BJ (cell line): ENCODE results near the gene C19orf38. TPM values are rescaled to one million over a fixed set of nuclear protein-coding genes. Genes with fewer than 3 reads are reported as not detected.

Experiments
- CTCF ChIA-PET: fragments of 350-600 bp; formaldehyde crosslinking; extraction: SDS; loops from one replicate; lab custom pipeline; 2021; ENCODE audit warnings: antibody characterized with exemption, inconsistent platforms; lab: Yijun Ruan, JAX
- POLR2A ChIA-PET: fragments of 300-600 bp; sonication (Branson Sonifier 250); formaldehyde crosslinking; extraction: SDS; loops from one replicate; lab custom pipeline; 2021; ENCODE audit warnings: antibody characterized with exemption; lab: Charles Lee
- DNase-seq: peaks from one replicate; pipeline ENCODE4 v3.0.0-alpha.2; 2011; ENCODE audit warnings: low read depth
- H3K27me3 ChIP-seq: 2 replicates; pipeline ENCODE4 v1.6.0; 2011; ENCODE audit warnings: low read length; ENCODE audit not compliant: control insufficient read depth, insufficient read depth
- H3K36me3 ChIP-seq: 2 replicates; pipeline ENCODE4 v1.5.1; 2011; ENCODE audit warnings: low read length; ENCODE audit not compliant: control insufficient read depth, insufficient read depth
- H3K4me3 ChIP-seq: 2 replicates; pipeline ENCODE4 v1.5.1; 2011; ENCODE audit warnings: low read depth, mild to moderate bottlenecking, control low read depth, low read length
- CTCF ChIP-seq: IDR thresholded peaks from 2 replicates; pipeline ENCODE4 v1.5.1; 2011; ENCODE audit warnings: low read depth, mild to moderate bottlenecking, control low read depth, inconsistent platforms, low read length, moderate library complexity; ENCODE audit not compliant: insufficient read depth
- polyA plus RNA-seq: library from polyadenylated mRNA; depleted of rRNA; stranded (reverse); fragments of >200 nt; gene quantifications from 2 replicates; pipeline ENCODE4 v1.2.3, GENCODE V29; 2011

C19orf38 gene
- polyA plus RNA-seq, 1 experiment: 0.26 TPM

- DNase-seq: no peak
- Histone ChIP-seq H3K36me3 (no peaks in the 10 kb centered on the region), H3K4me3 (no peak overlapping the region), H3K27me3 (no peaks in the 10 kb centered on the region)
- TF ChIP-seq CTCF: 0 out of 2 replicates have a peak, but pooled peaks have one; percentile 12
- CTCF ChIA-PET: no interaction called here
- POLR2A ChIA-PET: no interaction called here
Observed at GRCh38 chr19:10895920-10896319, 47.7 kb downstream of the C19orf38 start.

GRCh38 chr19:10896851-10897526, 48.8 kb downstream of the C19orf38 start:
- H3K27me3 ChIP-seq: no peaks in the 10 kb centered on the region
- ChIA-PET CTCF (interaction anchor here (0.6 kb wide), 1 partner anchor 129 kb away, joined by 3 read pairs; no protein-coding TSS in a partner anchor), POLR2A (no interaction called here)
- no peak overlapping the region for H3K4me3 ChIP-seq
- no peaks in the 10 kb centered on the region for H3K36me3 ChIP-seq
- no peak for DNase-seq
- no peak for TF ChIP-seq CTCF

- H3K27me3 ChIP-seq: no peaks in the 10 kb centered on the region
- ChIA-PET CTCF (interaction anchor here (0.6 kb wide), 1 partner anchor 17 kb away, joined by 5 read pairs; no protein-coding TSS in a partner anchor), POLR2A (no interaction called here)
- no peak for TF ChIP-seq CTCF
- H3K36me3 ChIP-seq: no peaks in the 10 kb centered on the region
- DNase-seq: no peak
- no peak overlapping the region for H3K4me3 ChIP-seq
Observed at GRCh38 chr19:10898633-10899032, 50.4 kb downstream of the C19orf38 start.

- no peak for TF ChIP-seq CTCF
- CTCF ChIA-PET: interaction anchor here (0.6 kb wide), 1 partner anchor 16 kb away, joined by 5 read pairs; no protein-coding TSS in a partner anchor
- Histone ChIP-seq H3K4me3 (no peak overlapping the region), H3K27me3 (no peaks in the 10 kb centered on the region), H3K36me3 (no peaks in the 10 kb centered on the region)
- no peak for DNase-seq
- POLR2A ChIA-PET: no interaction called here
Observed at GRCh38 chr19:10899151-10899653, 51.0 kb downstream of the C19orf38 start.

GRCh38 chr19:10907925-10908324, 59.7 kb downstream of the C19orf38 start:
- no peak for TF ChIP-seq CTCF
- CTCF ChIA-PET: no interaction called here
- Histone ChIP-seq H3K27me3 (no peaks in the 10 kb centered on the region), H3K36me3 (peaks cover 26% of the 10 kb centered on the region), H3K4me3 (no peak overlapping the region)
- no peak for DNase-seq
- POLR2A ChIA-PET: no interaction called here
